M059J (cell line): Measurements from ENCODE around the gene TNFSF11. TPM values are rescaled to one million over a fixed set of nuclear protein-coding genes. Genes with fewer than 3 reads are reported as not detected.
"Not testable (repeated sequence)": the region's sequence is repeated elsewhere in the genome, so short reads cannot be mapped to it uniquely, and the experiment has no call there.

Experiments used
- DNase-seq: peaks from one replicate; pipeline ENCODE4 v3.0.0-alpha.2; 2012; ENCODE audit warnings: low read depth
- total RNA-seq: library from RNA; depleted of rRNA; stranded (reverse); fragments of >200 nt; shearing (Covaris generic); gene quantifications from 2 replicates; pipeline ENCODE4 v1.2.3, GENCODE V29; 2014; rRNA removed

TNFSF11 gene
- total RNA-seq: not detected in 2 replicates

DNA sequence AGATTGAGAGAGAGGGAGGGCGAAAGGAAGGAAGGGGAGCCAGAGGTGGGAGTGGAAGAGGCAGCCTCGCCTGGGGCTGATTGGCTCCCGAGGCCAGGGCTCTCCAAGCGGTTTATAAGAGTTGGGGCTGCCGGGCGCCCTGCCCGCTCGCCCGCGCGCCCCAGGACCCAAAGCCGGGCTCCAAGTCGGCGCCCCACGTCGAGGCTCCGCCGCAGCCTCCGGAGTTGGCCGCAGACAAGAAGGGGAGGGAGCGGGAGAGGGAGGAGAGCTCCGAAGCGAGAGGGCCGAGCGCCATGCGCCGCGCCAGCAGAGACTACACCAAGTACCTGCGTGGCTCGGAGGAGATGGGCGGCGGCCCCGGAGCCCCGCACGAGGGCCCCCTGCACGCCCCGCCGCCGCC lies at the start of gene TNFSF11:
Gene TNFSF11, plus strand, starts transcription at position 142 of the 400 bp plus-strand sequence. Its CDS starts 152 bp downstream, at position 294.
- no peak for DNase-seq

DNA sequence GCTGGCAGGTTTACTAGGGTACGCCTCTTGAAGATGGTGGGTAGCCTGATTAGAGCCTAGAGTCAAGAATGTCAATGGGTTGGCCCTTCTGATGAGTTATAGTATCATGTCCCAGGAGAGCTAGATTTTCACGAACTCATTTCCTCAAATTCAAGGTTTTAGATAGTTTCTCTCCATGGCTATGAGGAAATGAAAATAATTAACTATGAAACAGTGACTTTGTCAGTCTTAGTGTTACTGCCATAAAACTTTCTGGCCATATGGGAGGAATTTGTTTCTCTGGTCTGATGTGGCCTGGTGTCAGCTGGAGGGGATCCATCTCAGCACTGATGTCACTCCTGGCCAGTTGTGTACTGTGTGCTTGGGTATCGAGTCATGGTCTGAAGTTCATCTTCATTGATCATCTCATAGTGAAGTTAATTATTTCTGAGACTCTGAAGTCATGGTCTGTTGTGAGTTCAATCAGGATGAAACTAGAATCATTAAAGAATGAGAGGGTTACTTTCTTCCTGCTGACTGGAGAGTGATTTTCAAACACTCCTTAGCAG lies 49.4 kb upstream of the TNFSF11 start:
- DNase-seq: peak; percentile 18

- peak; percentile 90 for DNase-seq
Measured at GRCh38 chr13:42525035-42525504, 48.9 kb upstream of the TNFSF11 start.

DNA sequence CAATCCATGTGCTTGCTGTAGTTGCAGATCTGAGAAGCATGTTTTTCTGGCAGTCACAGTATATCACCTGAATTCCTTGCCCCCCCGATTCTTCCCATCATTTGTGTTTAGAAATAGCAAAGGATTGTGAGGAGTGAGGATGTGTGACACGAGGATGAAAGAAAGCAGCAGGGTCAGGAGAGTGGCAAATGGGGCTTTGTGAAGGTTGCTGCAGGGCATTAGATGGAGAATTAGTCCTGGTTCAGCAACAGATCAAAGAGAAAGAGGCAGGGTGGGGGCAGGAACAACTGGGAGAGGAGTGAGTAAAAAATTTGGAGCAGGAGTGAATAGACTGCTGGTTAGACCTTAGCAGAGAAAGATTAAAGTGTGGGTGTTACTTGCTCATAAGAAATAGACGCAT lies 47.7 kb upstream of the TNFSF11 start:
- DNase-seq: peak; percentile 12

DNA sequence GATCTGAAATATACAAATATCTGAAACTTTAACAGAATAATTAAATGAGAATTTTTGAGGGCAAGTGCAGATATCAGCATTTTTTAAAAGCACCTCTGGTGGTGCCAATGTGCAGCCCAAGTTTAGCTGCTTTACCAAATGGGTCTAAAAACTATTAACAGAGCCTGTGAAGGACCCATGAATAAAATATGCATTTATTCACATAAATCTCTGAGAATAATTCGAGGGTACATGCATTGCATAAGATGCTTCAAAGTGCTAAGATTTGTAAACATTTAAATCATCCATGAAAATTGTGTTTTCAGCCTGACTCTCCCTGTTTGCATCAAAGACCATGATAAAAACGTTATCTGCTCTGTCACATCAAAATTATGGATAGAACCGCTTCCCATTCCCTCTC lies 47.1 kb upstream of the TNFSF11 start:
- DNase-seq: no peak

DNA sequence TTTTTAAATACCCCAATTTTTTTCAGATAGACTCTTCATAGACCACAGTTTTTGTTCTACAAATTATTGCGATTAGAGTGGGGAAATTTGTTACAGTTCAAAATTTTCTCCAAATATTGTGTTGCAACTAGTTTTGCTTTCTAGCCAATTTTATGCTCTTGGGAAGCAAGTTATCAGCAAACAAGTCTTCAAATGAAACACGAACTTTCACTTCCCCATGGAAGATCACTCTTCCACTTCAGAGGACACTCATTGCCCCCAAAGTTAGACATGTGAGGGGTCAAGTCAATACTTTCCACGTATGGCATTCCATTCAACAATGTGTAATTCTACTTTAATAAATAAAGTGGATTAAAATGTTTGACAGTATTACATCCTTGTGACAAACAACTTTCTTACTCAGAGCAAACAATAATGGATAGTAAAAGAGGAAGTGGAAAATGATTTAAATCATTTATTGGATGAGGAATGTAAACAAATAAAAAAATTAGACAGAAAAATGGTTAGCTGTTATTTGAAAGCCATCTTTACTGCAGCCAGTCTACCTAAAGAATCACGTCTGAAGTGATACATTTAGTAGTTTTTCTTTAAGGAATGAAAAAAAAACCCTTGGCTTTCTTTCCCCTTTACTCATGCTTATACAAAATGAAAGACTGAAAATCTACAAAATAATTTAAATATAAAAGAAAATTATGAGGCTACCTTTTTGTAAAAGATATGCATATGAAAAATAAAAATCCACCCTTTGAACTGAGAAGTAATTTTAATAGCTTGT lies 41.2 kb upstream of the TNFSF11 start:
- no peak for DNase-seq

GRCh38 chr13:42533336-42533591 lies 40.7 kb upstream of the TNFSF11 start:
- no peak for DNase-seq

- DNase-seq: no peak
Measured at GRCh38 chr13:42534785-42535184, 39.2 kb upstream of the TNFSF11 start.

- DNase-seq: no peak
Measured at GRCh38 chr13:42538996-42539395, 35.0 kb upstream of the TNFSF11 start.

- peak; percentile 63 for DNase-seq
Measured at GRCh38 chr13:42539670-42540069, 34.3 kb upstream of the TNFSF11 start.

DNA sequence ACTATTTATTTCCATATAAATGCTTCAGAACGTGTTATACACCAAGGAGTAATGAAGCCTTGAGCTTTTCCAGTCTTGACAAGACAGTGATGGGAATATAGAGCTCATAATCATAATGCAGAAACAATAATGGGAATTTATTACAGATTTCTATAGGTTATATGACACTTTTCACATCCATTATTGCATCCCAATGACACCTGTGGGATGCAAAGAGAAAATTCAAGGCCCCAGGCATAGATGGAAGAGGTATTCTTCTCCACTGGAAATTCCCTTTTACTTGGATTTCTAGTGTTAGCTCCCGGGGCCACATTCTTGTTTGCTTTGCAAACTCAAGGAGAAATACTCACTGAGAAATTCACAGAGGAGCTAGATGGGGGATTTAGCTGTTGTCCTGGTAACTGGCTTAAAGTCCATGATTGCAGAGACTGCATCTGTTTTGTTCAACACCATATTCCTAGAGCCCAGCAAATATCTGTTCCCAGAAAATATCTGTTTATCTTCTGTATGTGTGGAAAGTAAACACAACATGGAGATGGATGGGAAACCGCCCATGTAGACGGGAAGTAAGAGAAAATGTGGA lies 30.6 kb upstream of the TNFSF11 start:
- no peak for DNase-seq

DNA sequence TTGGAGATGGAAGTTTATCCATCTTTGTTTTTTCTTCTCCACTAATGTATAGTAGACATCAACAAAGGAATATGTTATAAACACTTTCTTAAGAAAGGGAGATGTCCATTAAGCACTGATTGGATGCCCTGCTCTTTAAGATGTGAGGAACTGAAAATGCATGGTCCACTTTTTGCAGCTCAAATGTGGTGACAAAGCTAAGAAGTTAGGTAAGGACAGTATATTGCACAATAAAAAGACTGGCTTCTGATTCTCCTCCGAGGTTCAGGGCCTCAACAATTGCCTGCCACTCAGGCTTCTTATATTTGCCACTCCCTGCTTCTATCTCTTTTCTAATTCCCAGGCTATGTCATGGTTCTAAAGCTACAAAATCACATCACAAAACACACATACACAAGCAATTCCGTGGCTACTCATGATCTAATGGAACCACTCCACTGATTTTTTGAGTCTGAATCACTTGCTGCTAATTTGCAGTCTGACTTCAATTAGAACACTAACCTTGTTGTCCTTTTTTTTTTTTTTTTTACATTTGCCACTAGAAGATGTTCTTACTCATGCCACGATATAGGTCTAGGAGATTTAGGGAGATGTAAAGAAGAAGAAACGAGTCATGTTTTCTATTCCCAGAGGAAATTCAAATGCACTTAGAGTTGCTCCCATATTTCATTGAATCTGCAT lies 29.6 kb upstream of the TNFSF11 start:
- DNase-seq: no peak

DNA sequence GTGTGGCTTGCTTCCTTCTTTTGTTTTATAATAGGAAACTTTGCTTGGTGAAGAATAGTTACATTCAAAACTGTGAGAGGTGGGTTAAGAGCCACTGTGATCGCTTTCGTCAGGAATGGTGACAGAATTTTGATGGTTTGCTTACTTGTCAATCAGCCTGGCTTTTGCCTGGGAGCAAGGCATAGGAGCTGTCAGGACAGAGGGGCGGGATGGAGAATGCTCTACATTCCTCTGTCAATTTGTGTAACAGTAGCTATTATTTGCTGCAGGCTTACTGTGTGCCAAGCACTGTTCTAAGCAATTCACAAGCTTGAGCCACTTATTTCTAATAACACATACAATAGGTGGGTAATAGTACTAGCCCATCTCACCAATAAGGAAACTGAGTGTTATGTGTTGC lies 28.1 kb upstream of the TNFSF11 start:
- no peak for DNase-seq

GRCh38 chr13:42547612-42548011 lies 26.3 kb upstream of the TNFSF11 start:
- DNase-seq: no peak

DNA sequence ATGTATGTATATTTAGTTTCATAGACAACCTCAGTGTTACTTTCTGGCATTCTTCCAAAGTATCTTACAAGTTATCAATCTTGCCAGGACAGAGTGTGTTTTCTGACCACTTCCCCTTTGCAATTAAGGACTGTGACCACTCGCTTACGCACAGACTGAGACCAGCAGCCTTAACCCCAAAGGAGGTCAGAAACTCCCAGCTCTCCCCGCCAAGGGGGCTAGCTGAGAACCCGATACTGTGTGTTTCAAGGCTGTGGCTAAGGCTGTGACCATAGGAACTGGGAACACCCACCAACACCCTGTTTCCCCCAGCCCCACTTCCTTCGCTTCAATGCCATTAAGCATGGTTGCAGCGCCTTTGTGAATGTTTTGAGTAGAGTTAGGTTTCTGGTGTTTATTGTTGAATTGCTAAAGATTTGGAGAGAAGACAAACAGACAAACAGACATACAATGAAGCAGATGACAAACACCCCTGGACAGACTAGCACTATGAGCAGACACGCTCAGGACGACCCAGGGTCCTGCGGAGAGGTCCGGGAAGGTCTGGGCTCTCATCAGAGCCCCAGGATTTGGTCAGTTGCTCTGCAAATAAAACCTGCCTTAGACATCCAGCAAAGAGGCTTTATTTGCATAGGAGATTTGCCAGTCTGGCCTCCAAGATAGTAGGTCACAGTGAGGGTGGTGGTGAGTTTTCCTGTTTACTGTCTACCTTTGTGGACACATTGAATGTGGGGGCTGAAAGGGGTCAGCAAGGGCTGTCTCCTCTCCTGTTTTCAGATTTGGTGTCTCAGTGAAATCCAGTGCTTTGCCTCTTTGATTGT lies 25.0 kb upstream of the TNFSF11 start:
- DNase-seq: peak; percentile 28

DNA sequence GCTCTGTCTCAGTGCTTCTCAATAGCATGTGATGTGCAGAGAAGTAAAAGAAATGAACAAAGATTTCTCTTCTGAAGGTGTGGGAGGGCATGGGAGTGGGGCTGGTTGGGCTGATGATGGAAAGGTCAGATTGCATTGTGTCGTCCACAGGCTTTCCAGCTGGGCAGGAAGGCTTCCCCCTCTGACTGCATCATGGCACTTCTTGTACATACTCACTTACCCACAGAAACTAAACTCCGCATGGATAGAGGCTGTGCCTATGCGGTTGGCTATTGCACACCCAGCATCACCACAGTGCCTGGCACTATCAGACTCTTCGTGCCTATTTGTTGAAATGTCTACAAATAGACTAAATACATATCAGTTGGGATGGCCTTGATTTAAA lies 24.4 kb upstream of the TNFSF11 start:
- DNase-seq: no peak

GRCh38 chr13:42551611-42552010 lies 22.3 kb upstream of the TNFSF11 start:
- DNase-seq: no peak

- DNase-seq: peak; percentile 36
Measured at GRCh38 chr13:42553098-42554046, 20.6 kb upstream of the TNFSF11 start.

DNA sequence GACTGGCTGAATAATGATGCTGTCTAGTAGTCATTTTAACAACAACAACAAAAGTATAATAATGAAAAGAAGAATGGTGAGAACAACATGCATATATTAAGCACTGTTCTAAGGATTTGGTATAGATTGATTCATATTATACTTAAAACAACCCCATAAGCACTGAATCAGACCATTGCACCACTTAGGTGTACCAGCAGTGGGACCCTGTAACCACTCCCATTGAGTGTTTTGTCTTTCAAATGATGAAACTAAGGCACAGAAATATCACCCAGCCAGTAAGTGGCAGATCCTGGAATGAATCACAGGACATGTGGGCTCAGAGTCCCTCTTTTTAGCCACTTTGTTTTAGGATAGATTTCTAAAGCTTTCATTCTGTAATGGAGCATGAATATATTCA lies 14.9 kb upstream of the TNFSF11 start:
- DNase-seq: no peak

DNA sequence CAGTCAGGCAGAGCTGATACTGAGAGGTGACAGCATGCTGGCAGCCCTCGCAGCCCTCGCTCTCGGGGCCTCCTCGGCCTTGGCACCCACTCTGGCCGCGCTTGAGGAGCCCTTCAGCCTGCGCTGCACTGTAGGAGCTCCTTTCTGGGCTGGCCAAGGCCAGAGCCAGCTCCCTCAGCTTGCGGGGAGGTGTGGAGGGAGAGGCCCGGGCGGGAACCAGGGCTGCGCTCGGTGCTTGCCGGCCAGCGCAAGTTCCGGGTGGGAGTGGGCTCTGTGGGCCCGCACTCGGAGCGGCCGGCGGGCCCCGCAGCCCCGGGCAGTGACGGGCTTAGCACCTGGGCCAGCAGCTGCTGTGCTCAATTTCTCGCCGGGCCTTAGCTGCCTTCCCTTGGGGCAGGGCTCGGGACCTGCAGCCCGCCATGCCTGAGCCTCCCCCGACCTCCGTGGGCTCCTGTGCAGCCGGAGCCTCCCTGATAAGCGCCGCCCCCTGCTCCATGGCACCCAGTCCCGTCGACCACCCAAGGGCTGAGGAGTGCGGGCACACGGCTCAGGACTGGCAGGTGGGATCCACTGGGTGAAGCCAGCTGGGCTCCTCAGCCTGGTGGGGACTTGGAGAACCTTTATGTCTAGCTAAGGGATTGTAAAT lies 14.3 kb upstream of the TNFSF11 start:
- not testable (repeated sequence) for DNase-seq
